ENCODE measurements around the gene IQGAP3. TPM values are rescaled to one million over a fixed set of nuclear protein-coding genes. Genes with fewer than 3 reads are reported as not detected.

The IQGAP3 gene
- total RNA-seq, 1 experiment from 2014 or later: 48.3 TPM

- Mint-ChIP-seq H3K36me3 (ENCODE audit: insufficient read depth, unreplicated experiment) (peaks cover 22% of the 10 kb centered on the region), H3K9me3 (ENCODE audit: unreplicated experiment) (no peaks in the 10 kb centered on the region), H3K4me1 (ENCODE audit: insufficient read depth, unreplicated experiment) (no peaks in the 10 kb centered on the region), H3K27me3 (ENCODE audit: insufficient read depth, unreplicated experiment) (no peaks in the 10 kb centered on the region), H3K27ac (ENCODE audit: low read depth, unreplicated experiment) (no peak overlapping the region), H3K4me3 (ENCODE audit: unreplicated experiment) (no peak overlapping the region)
- DNase-seq (ENCODE audit: unreplicated experiment): no peak
- ChIA-PET CTCF (interaction anchor here (0.6 to 1.7 kb wide), 8 partner anchors 11 to 142 kb away, joined by 3 to 5 read pairs (median 4); no protein-coding TSS in a partner anchor), POLR2A (interaction anchor here (1.1 to 1.8 kb wide), 4 partner anchors 10 to 23 kb away, joined by 3 to 6 read pairs (median 5); no protein-coding TSS in a partner anchor)
- TF ChIP-seq CTCF (IDR thresholded peaks at IDR 0.05; ENCODE audit: unreplicated experiment): no peak
- intact Hi-C loops (cut with micrococcal nuclease): no loop called here
- BruUV-seq (replicated peaks): no TSS peak
Observed at GRCh38 chr1:156528231-156528630, 44.1 kb downstream of the IQGAP3 start.

GRCh38 chr1:156527584-156527983 is 44.8 kb downstream of the IQGAP3 start:
- TF ChIP-seq CTCF (IDR thresholded peaks at IDR 0.05; ENCODE audit: unreplicated experiment): no peak
- Mint-ChIP-seq H3K9me3 (ENCODE audit: unreplicated experiment) (no peaks in the 10 kb centered on the region), H3K4me1 (ENCODE audit: insufficient read depth, unreplicated experiment) (no peaks in the 10 kb centered on the region), H3K27me3 (ENCODE audit: insufficient read depth, unreplicated experiment) (no peaks in the 10 kb centered on the region), H3K27ac (ENCODE audit: low read depth, unreplicated experiment) (no peak overlapping the region), H3K36me3 (ENCODE audit: insufficient read depth, unreplicated experiment) (peaks cover 22% of the 10 kb centered on the region), H3K4me3 (ENCODE audit: unreplicated experiment) (no peak overlapping the region)
- BruUV-seq (replicated peaks): no TSS peak
- CTCF ChIA-PET: interaction anchor here (0.6 to 1.7 kb wide), 6 partner anchors 11 to 142 kb away, joined by 3 to 5 read pairs (median 4); no protein-coding TSS in a partner anchor
- no peak for DNase-seq (ENCODE audit: unreplicated experiment)
- intact Hi-C loops (cut with micrococcal nuclease): no loop called here
- POLR2A ChIA-PET: interaction anchor here (1.1 to 1.8 kb wide), 4 partner anchors 10 to 24 kb away, joined by 3 to 6 read pairs (median 5); no protein-coding TSS in a partner anchor

GRCh38 chr1:156525856-156526489 is 46.4 kb downstream of the IQGAP3 start:
- intact Hi-C loops (cut with micrococcal nuclease): no loop called here
- no peak for DNase-seq (ENCODE audit: unreplicated experiment)
- Mint-ChIP-seq H3K27me3 (ENCODE audit: insufficient read depth, unreplicated experiment) (no peaks in the 10 kb centered on the region), H3K9me3 (ENCODE audit: unreplicated experiment) (no peaks in the 10 kb centered on the region), H3K36me3 (ENCODE audit: insufficient read depth, unreplicated experiment) (peaks cover 22% of the 10 kb centered on the region), H3K4me3 (ENCODE audit: unreplicated experiment) (no peak overlapping the region), H3K27ac (ENCODE audit: low read depth, unreplicated experiment) (no peak overlapping the region), H3K4me1 (ENCODE audit: insufficient read depth, unreplicated experiment) (no peaks in the 10 kb centered on the region)
- POLR2A ChIA-PET: interaction anchor here (0.8 to 1.7 kb wide), 3 partner anchors 8 to 25 kb away, joined by 4 to 6 read pairs (median 4); partner anchors contain the start of gene MEF2D
- CTCF ChIA-PET: interaction anchor here (0.7 to 2.3 kb wide), 4 partner anchors 9 to 80 kb away, joined by 3 to 11 read pairs (median 4); partner anchors contain the start of gene MEF2D
- BruUV-seq (replicated peaks): no TSS peak
- no peak for TF ChIP-seq CTCF (IDR thresholded peaks at IDR 0.05; ENCODE audit: unreplicated experiment)

- intact Hi-C loops (cut with micrococcal nuclease): no loop called here
- ChIA-PET CTCF (interaction anchor here (0.5 to 2.3 kb wide), 4 partner anchors 17 to 650 kb away, joined by 3 to 11 read pairs (median 4); partner anchors contain the start of gene MEF2D), POLR2A (interaction anchor here (0.6 to 1.7 kb wide), 6 partner anchors 10 to 87 kb away, joined by 3 to 4 read pairs (median 4); partner anchors contain the start of genes MEF2D and NAXE)
- Mint-ChIP-seq H3K27ac (ENCODE audit: low read depth, unreplicated experiment) (no peak overlapping the region), H3K36me3 (ENCODE audit: insufficient read depth, unreplicated experiment) (peaks cover 22% of the 10 kb centered on the region), H3K4me3 (ENCODE audit: unreplicated experiment) (no peak overlapping the region), H3K4me1 (ENCODE audit: insufficient read depth, unreplicated experiment) (no peaks in the 10 kb centered on the region), H3K27me3 (ENCODE audit: insufficient read depth, unreplicated experiment) (no peaks in the 10 kb centered on the region), H3K9me3 (ENCODE audit: unreplicated experiment) (no peaks in the 10 kb centered on the region)
- TF ChIP-seq CTCF (IDR thresholded peaks at IDR 0.05; ENCODE audit: unreplicated experiment): no peak
- BruUV-seq (replicated peaks): no TSS peak
- DNase-seq (ENCODE audit: unreplicated experiment): no peak
Observed at GRCh38 chr1:156525071-156525501, 47.3 kb downstream of the IQGAP3 start.

Data from MCF 10A (cell line).